DMS 273 (cell line): ENCODE results near the gene EPB41.
A peak's percentile ranks its signal among the peaks of the same experiment; 100 is the strongest.
"Not testable (repeated sequence)": the region's sequence is repeated elsewhere in the genome, so short reads cannot be mapped to it uniquely, and the experiment has no call there.

ENCODE experiments used
- DNase-seq: peaks from one replicate; lab custom pipeline; 2025; ENCODE audit not compliant: unreplicated experiment; lab: John Stamatoyannopoulos, UW

Gene EPB41

GRCh38 chr1:29094954-29095353 is 180.6 kb downstream of the EPB41 start:
- DNase-seq: no peak

- DNase-seq: peak; percentile 78
These were observed 182.0 kb downstream of the EPB41 start for GRCh38 chr1:29096231-29096886.

- DNase-seq: no peak
These were observed 184.9 kb downstream of the EPB41 start for GRCh38 chr1:29099286-29099685.

GRCh38 chr1:29100487-29100886 is 186.1 kb downstream of the EPB41 start:
- DNase-seq: no peak

GRCh38 chr1:29105822-29106221 is 191.5 kb downstream of the EPB41 start:
- no peak for DNase-seq

- DNase-seq: not testable (repeated sequence)
These were observed 193.7 kb downstream of the EPB41 start for GRCh38 chr1:29108041-29108440.

- no peak for DNase-seq
These were observed 198.5 kb downstream of the EPB41 start for GRCh38 chr1:29112705-29113412.

- DNase-seq: no peak
These were observed 199.2 kb downstream of the EPB41 start for GRCh38 chr1:29113413-29114117.

DNA sequence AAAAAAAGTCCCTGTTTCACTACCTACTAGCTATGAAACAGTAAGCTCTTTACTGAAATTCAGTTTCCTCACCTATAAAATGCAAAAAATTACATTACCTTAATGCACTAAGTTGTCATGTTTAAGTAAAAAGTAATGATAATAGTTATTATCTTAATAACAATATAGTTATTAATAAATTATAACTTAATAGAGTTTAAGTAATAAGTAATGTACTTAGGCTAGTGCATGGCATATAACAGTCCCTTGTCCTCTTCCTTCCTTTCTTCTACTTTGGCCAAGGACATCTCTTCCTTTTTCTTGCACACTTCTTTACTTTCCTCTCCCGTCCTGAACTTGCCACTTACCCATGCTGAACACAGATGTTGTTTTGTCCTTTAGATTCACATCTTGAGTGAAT is 200.3 kb downstream of the EPB41 start:
- no peak for DNase-seq

- DNase-seq: no peak
These were observed 203.0 kb downstream of the EPB41 start for GRCh38 chr1:29117381-29117780.

DNA sequence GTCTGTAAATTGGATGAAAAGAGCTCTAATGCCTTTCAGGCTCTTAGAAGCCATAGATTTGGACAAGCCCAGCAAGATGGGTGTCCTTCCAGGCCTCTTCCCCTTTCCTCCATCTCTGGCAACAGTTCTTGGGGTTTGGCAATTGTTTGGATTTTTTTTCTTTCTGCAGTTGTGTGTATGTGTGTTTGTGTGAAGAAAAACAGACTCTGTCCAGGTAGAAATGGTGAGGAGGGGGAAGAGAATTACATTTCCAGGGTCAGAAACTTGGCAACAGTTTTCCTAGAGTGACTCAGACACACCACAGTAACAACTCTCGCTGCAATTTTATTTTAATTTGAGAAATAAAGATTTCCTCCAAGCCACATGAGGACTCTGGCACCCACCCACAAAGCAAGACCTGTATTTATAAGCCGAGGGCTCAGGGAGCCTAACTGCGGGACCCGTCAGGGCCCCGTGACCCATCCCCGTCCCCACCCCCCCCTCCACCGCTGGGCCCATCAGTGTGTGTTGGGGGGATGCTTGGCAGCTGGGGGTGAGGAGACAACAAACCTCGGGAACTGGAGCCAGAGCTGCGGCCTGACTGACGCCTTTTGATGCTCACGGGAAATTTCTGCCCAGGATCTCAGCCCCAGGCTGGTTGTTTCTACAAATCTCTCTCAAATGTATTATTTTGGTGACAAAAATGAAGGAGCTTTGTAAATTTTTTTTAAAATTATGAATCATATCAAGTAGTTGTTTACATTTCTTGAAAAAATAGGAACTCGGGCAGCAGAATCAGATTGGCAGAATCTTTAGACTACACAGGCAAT is 205.0 kb downstream of the EPB41 start:
- no peak for DNase-seq

- DNase-seq: no peak
These were observed 206.0 kb downstream of the EPB41 start for GRCh38 chr1:29120367-29120766.

GRCh38 chr1:29120947-29121485 is 206.6 kb downstream of the EPB41 start:
- peak; percentile 87 for DNase-seq

- DNase-seq: peak; percentile 69
These were observed 207.2 kb downstream of the EPB41 start for GRCh38 chr1:29121516-29121935.

DNA sequence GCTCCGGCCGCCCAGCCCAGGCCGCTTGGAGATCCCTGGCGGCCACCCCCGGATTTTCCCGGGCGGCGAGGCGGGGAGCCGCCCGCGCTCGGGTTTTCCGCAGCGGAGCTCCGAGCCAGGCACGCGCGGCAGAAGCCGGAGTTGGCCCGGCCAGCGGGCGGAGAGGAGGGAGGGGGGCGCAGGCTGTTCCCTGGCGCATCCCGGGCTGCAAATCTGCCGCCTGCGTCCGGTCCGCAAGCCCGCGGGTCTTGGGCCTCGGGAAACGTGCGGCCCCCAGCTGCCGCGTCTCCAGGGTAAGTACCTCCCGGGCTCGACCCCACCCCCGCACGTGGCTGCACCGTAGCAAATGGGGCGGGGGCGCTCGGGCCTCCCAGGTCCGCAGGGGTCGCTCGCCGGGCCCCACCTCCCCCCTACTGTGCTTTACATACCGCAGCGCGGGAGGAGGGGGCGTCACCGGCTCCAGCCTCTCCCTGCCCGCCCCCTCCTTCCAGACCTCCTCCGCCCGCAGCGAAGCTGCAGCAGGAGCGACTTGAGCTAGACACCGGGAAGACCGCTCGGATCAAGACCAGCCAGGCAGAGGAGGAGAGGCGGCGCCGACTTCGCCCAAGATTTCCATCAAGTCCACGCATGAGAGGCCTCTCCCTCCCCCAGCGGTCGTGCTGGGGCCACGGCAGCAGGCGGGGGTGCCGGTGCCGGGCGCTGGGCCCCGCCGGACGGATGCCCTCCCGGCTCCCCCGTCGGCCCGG is 207.7 kb downstream of the EPB41 start:
- DNase-seq: peak; percentile 75

DNA sequence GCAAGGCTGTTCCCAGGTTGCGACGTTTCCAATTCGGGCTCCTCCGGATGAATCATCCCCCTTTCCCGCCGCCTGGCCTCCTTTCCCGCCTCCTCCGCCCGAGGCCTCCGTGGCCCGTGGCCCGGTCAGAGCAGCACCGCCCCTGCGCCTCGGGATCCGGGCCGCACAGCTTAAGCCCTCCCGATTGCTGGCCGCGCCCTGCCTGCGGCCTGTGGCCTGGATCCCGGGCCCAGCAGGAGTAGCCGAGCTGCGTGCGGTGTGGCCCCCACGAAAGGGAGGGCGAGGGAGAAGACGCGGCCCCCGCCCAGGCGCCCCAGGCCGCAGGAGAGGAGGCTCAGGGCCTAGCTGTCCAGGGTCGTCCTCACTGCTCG is 208.3 kb downstream of the EPB41 start:
- peak; percentile 66 for DNase-seq

- DNase-seq: peak; percentile 62
These were observed 208.9 kb downstream of the EPB41 start for GRCh38 chr1:29123053-29123886.

GRCh38 chr1:29123887-29124365 is 209.6 kb downstream of the EPB41 start, which contains the start of gene TMEM200B:
TMEM200B (minus strand) TSS chr1:29123903; CDS start chr1:29121828, 2,075 bp downstream.
- DNase-seq: peak; percentile 39
